Fibroblast of skin of scalp (primary cell): ENCODE results near the gene RGCC.
A peak's percentile ranks its signal among the peaks of the same experiment; 100 is the strongest.

Experiments used
- DNase-seq: peaks from one replicate; pipeline ENCODE4 v3.0.0-alpha.2; 2013

The RGCC gene

GRCh38 chr13:41454170-41454569 is 3.2 kb upstream of the RGCC start:
- DNase-seq: no peak

GRCh38 chr13:41455725-41456419 is 1.5 kb upstream of the RGCC start:
- no peak for DNase-seq

GRCh38 chr13:41457589-41458186 is 338 bp downstream of the RGCC start:
- DNase-seq: no peak

GRCh38 chr13:41458187-41458760 is 924 bp downstream of the RGCC start:
- DNase-seq: no peak

GRCh38 chr13:41458761-41459431 is 1.5 kb downstream of the RGCC start:
- DNase-seq: peak; percentile 35

- no peak for DNase-seq
Measured at GRCh38 chr13:41459432-41460073, 2.2 kb downstream of the RGCC start.

GRCh38 chr13:41460074-41460465 is 2.7 kb downstream of the RGCC start:
- no peak for DNase-seq

- no peak for DNase-seq
Measured at GRCh38 chr13:41460930-41461329, 3.6 kb downstream of the RGCC start.

- no peak for DNase-seq
Measured at GRCh38 chr13:41461527-41462139, 4.3 kb downstream of the RGCC start.

GRCh38 chr13:41462427-41462826 is 5.1 kb downstream of the RGCC start:
- DNase-seq: no peak

- no peak for DNase-seq
Measured at GRCh38 chr13:41463838-41464602, 6.7 kb downstream of the RGCC start.

GRCh38 chr13:41465241-41465847 is 8.0 kb downstream of the RGCC start:
- DNase-seq: peak; percentile 66

- DNase-seq: no peak
Measured at GRCh38 chr13:41465898-41466320, 8.6 kb downstream of the RGCC start.

GRCh38 chr13:41467425-41467945 is 10.1 kb downstream of the RGCC start:
- no peak for DNase-seq

GRCh38 chr13:41468631-41469030 is 11.3 kb downstream of the RGCC start:
- DNase-seq: no peak

GRCh38 chr13:41470196-41470595 is 12.8 kb downstream of the RGCC start:
- DNase-seq: no peak

GRCh38 chr13:41471785-41472184 is 14.4 kb downstream of the RGCC start:
- DNase-seq: no peak

- no peak for DNase-seq
Measured at GRCh38 chr13:41487222-41487621, 29.9 kb downstream of the RGCC start.

- DNase-seq: no peak
Measured at GRCh38 chr13:41488124-41488523, 30.8 kb downstream of the RGCC start.

- DNase-seq: no peak
Measured at GRCh38 chr13:41490371-41491015, 33.1 kb downstream of the RGCC start.

- no peak for DNase-seq
Measured at GRCh38 chr13:41491436-41491835, 34.1 kb downstream of the RGCC start.
